GM23338 (cell line): ENCODE results near the gene MKNK2.

Experiments used
- CTCF ChIP-seq, 2 experiments: fragments of 200-600 bp in 1 of 2; sonication (generic) in 1 of 2; conservative IDR thresholded peaks; 2 replicates each; pipeline versions ENCODE4 v1.5.1 to v1.6.1; 2016 to 2017; ENCODE audit warnings: antibody characterized with exemption in 2 of 2, low read depth in 2 of 2, mild to moderate bottlenecking in 2 of 2, moderate library complexity in 1 of 2
- EZH2 ChIP-seq: fragments of 200-600 bp; sonication (generic); IDR thresholded peaks from one replicate; pipeline ENCODE4 v1.8.0; 2017; ENCODE audit warnings: antibody characterized with exemption, mild to moderate bottlenecking, low read depth; ENCODE audit not compliant: unreplicated experiment
- EZH2phosphoT487 ChIP-seq: fragments of 200-600 bp; sonication (generic); IDR thresholded peaks from one replicate; pipeline ENCODE4 v1.8.1; 2018; ENCODE audit warnings: antibody characterized with exemption; ENCODE audit not compliant: unreplicated experiment
- JUNB ChIP-seq: IDR thresholded peaks from one replicate; pipeline ENCODE4 v1.6.1; 2016; ENCODE audit warnings: antibody characterized with exemption; ENCODE audit not compliant: unreplicated experiment
- NANOG ChIP-seq: IDR thresholded peaks from 2 replicates; pipeline ENCODE4 v1.6.1; 2016; ENCODE audit warnings: antibody characterized with exemption, borderline replicate concordance
- POLR2AphosphoS5 ChIP-seq: IDR thresholded peaks from 2 replicates; pipeline ENCODE4 v1.6.1; 2016; ENCODE audit warnings: antibody characterized with exemption, low read depth
- STAT1 ChIP-seq: IDR thresholded peaks from one replicate; pipeline ENCODE4 v1.6.1; 2016; ENCODE audit warnings: antibody characterized with exemption; ENCODE audit not compliant: unreplicated experiment

GRCh38 chr19:2048959-2049740 lies 1.9 kb downstream of the MKNK2 start:
- no peak for TF ChIP-seq CTCF (conservative IDR thresholded peaks at IDR 0.05; ENCODE audit: low read depth in 2 of 2)
- TF ChIP-seq EZH2 = no peak
- no peak for TF ChIP-seq EZH2phosphoT487
- no peak for TF ChIP-seq POLR2AphosphoS5
- no peak for TF ChIP-seq STAT1
- TF ChIP-seq NANOG = no peak
- TF ChIP-seq JUNB = no peak
